Measurements from ENCODE around the gene KCNE3.
A peak's percentile ranks its signal among the peaks of the same experiment; 100 is the strongest.

Gene KCNE3

DNA sequence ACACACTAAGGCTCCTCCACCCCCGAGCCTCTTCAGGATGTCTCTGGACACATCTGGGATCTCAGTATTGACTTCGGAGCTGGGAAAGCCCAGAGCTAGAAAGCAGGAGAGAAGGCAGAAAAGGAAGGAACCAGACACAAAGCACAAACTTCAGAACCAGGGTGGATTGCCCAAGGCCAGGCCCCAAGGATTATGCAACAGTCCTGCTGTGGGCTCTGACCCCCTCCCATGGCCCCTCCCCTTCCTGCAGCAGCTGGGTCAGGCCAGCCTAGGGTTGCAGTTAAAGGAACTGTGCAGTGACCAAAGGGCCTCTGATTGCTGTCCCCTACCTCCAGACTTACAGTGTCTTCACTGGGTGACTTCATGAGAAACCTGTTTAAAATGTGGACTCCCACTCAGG, 5.3 kb downstream of the KCNE3 start:
- TF ChIP-seq, protein P1, sequence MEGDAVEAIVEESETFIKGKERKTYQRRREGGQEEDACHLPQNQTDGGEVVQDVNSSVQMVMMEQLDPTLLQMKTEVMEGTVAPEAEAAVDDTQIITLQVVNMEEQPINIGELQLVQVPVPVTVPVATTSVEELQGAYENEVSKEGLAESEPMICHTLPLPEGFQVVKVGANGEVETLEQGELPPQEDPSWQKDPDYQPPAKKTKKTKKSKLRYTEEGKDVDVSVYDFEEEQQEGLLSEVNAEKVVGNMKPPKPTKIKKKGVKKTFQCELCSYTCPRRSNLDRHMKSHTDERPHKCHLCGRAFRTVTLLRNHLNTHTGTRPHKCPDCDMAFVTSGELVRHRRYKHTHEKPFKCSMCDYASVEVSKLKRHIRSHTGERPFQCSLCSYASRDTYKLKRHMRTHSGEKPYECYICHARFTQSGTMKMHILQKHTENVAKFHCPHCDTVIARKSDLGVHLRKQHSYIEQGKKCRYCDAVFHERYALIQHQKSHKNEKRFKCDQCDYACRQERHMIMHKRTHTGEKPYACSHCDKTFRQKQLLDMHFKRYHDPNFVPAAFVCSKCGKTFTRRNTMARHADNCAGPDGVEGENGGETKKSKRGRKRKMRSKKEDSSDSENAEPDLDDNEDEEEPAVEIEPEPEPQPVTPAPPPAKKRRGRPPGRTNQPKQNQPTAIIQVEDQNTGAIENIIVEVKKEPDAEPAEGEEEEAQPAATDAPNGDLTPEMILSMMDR (IDR thresholded peaks at IDR 0.05; ENCODE audit: insufficient read depth, low read length, missing control alignments), result no peak
- no peak for DNase-seq (ENCODE audit: low read depth, low spot score)
- H3K4me3 ChIP-seq (ENCODE audit: low read depth, low read length), result no peak overlapping the region
- ChIA-PET CTCF (interaction anchor here (0.9 to 5.4 kb wide), 6 partner anchors 11 to 278 kb away, joined by 3 to 92 read pairs (median 4); no protein-coding TSS in a partner anchor), POLR2A (no interaction called here)

DNA sequence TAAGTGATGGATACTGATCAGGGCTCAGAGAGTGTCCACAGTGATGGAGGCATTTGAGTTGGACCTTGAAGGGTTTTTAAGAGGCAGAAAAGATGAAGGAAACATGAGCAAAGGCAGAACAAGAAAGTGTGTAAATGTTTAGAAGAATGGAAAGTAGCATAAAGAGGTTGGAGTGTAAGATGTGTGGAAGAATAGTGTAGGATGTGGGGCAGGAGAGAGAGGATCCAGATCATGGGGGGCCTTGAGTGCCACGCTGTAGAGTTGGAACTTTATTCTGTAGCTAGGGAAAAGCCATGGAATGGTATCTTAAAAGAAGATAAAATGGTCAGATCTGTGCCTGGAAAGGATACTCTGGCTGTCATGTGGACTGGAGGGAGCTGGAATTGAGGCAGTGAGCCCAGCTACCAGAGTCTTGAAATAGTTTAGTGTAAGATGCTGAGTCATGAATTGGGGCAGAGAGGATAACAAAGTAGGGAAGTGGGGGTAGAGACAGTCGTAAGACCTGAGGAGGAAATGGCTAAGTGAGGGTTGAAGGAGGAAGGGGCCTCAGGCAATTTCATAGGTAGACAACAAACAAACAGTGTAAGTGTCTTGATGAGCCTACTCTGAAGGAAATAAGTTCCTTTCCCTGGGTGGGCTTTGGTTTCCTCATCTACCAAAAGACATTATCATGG, 6.7 kb downstream of the KCNE3 start:
- no peak for DNase-seq (ENCODE audit: low read depth, low spot score)
- CTCF ChIA-PET, result interaction anchor here (0.5 to 5.4 kb wide), 5 partner anchors 9 to 279 kb away, joined by 3 to 92 read pairs (median 5); no protein-coding TSS in a partner anchor

DNA sequence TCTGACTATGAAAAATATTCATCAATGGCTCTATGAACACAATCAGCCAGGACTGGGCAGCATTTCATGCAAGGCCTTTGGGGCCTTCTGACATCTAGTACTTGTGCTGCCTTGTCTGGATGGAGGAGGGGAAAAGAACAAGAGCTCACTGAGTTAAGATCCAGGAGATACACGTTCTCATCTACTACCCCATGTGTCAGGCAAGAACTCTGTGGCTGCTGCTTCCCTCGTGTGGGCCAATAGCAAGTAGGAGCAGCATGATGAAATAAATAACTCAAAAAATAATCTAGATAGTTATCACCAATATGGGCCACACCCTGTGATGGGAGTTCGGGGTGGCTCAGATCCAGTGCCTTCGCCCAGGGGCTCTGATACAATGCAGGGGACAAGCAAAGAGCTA, 7.3 kb downstream of the KCNE3 start:
- CTCF ChIA-PET, result interaction anchor here (1.3 to 5.4 kb wide), 4 partner anchors 9 to 280 kb away, joined by 3 to 92 read pairs (median 6); no protein-coding TSS in a partner anchor
- DNase-seq (ENCODE audit: low read depth, low spot score), result no peak

More for the DNA sequence above, 6.7 kb downstream of the KCNE3 start:
- H3K4me3 ChIP-seq (ENCODE audit: low read depth, low read length), result no peak overlapping the region
- POLR2A ChIA-PET, result no interaction called here
- TF ChIP-seq, protein P1 (IDR thresholded peaks at IDR 0.05; ENCODE audit: insufficient read depth, low read length, missing control alignments), result no peak

DNA sequence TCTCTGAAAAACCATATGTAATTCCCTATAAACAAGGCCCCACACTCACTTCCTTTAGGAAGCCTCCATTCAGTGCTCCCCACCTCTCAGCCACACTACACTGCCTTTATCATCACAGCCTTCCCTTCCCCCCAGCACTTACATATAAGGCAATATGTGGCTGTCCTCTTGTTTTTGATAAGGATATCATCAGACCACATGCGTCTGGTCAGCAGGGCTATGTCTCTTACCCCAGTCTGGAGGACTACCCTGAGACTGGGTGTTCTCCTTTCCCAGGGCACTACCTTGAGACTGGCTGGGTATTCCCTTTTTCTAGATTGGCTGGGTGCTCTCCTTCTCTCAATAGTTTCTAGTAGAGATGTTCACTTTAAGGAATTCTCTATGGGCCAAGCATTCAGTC, 7.8 kb downstream of the KCNE3 start:
- TF ChIP-seq, protein P1 (IDR thresholded peaks at IDR 0.05; ENCODE audit: insufficient read depth, low read length, missing control alignments), result no peak
- no peak overlapping the region for H3K4me3 ChIP-seq (ENCODE audit: low read depth, low read length)
- DNase-seq (ENCODE audit: low read depth, low spot score), result no peak
- ChIA-PET CTCF (interaction anchor here (1.4 to 5.4 kb wide), 2 partner anchors 8 to 280 kb away, joined by 3 to 92 read pairs; no protein-coding TSS in a partner anchor), POLR2A (no interaction called here)

More for the DNA sequence above, 7.3 kb downstream of the KCNE3 start:
- POLR2A ChIA-PET, result no interaction called here
- TF ChIP-seq, protein P1 (IDR thresholded peaks at IDR 0.05; ENCODE audit: insufficient read depth, low read length, missing control alignments), result no peak
- no peak overlapping the region for H3K4me3 ChIP-seq (ENCODE audit: low read depth, low read length)

DNA sequence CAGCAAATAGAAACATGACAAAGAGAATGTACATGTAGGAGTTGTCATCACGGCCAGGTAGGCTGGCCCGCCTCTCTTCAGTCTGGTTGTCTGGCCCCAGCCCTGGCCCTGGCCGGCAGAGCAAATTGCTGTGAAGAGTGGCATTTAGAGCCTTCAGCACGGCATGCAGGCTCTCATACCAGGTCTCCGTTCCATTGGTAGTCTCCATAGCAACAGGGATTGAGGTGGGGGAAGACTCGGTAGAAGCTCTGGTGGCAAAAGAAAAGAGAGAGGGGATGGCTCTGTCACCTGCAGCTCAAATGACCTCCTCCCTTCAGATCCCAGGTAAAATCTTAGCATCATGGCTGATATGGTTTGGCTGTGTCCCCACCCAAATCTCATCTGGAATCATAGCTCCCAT, 10.0 kb downstream of the KCNE3 start:
- TF ChIP-seq, protein P1 (IDR thresholded peaks at IDR 0.05; ENCODE audit: insufficient read depth, low read length, missing control alignments), result no peak
- CTCF ChIA-PET, result interaction anchor here (0.6 to 2.0 kb wide), 4 partner anchors 8 to 115 kb away, joined by 3 to 14 read pairs (median 4); no protein-coding TSS in a partner anchor
- POLR2A ChIA-PET, result no interaction called here
- DNase-seq (ENCODE audit: low read depth, low spot score), result no peak
- no peak overlapping the region for H3K4me3 ChIP-seq (ENCODE audit: low read depth, low read length)

DNA sequence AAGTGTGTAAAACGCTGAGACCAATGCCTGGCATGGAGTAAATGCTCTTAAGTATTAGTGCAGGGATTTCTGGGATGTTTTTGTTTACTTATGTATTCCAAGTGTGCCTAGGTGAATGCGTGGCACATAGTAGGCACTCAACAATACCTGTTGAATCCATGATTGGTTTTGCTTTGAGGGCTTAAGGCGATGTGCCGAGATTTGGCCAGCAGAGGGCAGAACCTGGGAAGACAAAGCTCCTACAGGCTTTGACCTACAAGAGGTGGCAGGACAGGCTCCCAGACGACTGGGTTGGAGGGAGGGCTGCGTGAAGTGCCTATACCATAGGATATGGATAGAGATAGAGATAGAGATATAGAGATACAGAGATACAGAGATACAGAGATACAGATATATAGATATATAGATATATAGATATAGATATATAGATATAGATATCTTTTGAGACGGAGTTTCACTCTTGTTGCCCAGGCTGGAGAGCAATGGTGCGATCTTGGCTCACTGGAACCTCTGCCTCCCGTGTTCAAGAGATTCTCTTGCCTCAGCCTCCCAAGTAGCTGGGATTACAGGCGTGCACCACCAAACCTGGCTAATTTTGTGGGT, 13.9 kb downstream of the KCNE3 start:
- no peak for DNase-seq (ENCODE audit: low read depth, low spot score)
- TF ChIP-seq, protein P1 (IDR thresholded peaks at IDR 0.05; ENCODE audit: insufficient read depth, low read length, missing control alignments), result peak; percentile 87
- H3K4me3 ChIP-seq (ENCODE audit: low read depth, low read length), result no peak overlapping the region
- POLR2A ChIA-PET, result no interaction called here
- CTCF ChIA-PET, result interaction anchor here (0.6 to 23.0 kb wide), 43 partner anchors 9 to 795 kb away, joined by 3 to 674 read pairs (median 6); partner anchors contain the start of genes KCNE3, LIPT2 and PGM2L1
